ENCODE results near the gene GNS. TPM values are rescaled to one million over a fixed set of nuclear protein-coding genes. Genes with fewer than 3 reads are reported as not detected.

Gene GNS
- total RNA-seq, 4 donors from 2014 or later, result 18.9 to 55.5 (median 35.5) TPM

DNA sequence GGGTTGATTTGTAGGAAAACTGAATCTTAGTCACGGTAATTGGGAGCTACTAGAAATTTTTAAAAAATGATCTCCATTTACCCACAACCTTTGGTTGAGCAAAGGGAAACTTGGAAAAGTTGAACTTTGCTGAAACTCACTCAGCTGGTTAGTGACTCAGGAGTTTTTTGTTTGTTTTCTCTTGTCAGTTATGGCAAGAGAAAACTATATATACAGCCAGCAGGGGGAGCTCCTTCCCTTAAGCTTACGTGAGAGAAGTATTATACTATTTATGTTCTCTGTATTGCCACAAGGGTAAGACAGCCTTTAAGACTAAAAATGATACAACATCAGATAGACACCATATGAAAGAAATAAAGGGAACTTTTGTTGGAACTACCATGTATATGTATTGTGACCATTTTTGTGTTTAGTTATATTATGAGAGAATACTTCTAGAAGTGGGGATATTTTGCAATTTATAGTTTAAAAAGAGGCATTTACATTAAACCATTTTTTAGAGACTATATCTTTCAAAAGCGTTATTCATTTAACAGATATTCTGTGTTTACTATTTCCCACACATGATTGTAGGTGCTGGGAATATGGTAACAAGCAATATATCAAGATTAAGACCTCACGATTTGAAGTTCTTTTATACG, 37.1 kb upstream of the GNS start:
- Histone ChIP-seq H3K36me3 (no peaks in the 10 kb centered on the region), H3K4me1 (peaks cover 0 to 17% (median 0%) of the 10 kb centered on the region in 3 donors), H3K27ac (peak overlapping the region in 1 of 4 donors; percentile 23), H3K27me3 (peaks cover 0 to 13% (median 0%) of the 10 kb centered on the region in 4 donors), H3K9me3 (no peaks in the 10 kb centered on the region), H3K4me3 (no peak overlapping the region)
- no peak for TF ChIP-seq POLR2A (IDR thresholded peaks at IDR 0.05)
- TF ChIP-seq, protein P1, sequence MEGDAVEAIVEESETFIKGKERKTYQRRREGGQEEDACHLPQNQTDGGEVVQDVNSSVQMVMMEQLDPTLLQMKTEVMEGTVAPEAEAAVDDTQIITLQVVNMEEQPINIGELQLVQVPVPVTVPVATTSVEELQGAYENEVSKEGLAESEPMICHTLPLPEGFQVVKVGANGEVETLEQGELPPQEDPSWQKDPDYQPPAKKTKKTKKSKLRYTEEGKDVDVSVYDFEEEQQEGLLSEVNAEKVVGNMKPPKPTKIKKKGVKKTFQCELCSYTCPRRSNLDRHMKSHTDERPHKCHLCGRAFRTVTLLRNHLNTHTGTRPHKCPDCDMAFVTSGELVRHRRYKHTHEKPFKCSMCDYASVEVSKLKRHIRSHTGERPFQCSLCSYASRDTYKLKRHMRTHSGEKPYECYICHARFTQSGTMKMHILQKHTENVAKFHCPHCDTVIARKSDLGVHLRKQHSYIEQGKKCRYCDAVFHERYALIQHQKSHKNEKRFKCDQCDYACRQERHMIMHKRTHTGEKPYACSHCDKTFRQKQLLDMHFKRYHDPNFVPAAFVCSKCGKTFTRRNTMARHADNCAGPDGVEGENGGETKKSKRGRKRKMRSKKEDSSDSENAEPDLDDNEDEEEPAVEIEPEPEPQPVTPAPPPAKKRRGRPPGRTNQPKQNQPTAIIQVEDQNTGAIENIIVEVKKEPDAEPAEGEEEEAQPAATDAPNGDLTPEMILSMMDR (IDR thresholded peaks at IDR 0.05), result peak; percentile 56 to 82 (median 78)
- DNase-seq, result peak; percentile 6
- intact Hi-C loops (cut with DNase I), result no loop called here
- WGBS, 2 donors, result 48% methylated on average over 5 of the region's 5 CpGs

DNA sequence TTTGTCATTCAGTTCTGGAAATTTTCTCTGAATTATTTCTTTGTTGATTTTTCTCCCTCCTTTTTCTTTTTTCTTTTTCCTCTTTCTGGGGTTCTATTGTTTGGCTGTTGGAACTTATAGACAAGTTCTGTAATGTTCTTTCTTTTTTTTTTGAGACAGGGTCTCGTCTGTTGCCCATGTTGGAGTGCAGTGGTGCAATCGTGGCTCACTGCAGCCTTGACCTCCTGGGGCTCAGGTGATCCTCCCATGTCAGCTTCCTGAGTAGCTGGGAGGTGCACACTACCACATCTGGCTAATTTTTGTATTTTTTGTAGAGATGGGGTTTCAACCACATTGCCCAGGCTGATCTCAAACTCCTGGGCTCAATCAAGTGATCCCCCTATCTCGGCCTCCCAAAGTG, 35.1 kb upstream of the GNS start:
- WGBS, 2 donors, result 60 to 73% methylated on average over 3 of the region's 3 CpGs
- peaks cover 0 to 28% (median 0%) of the 10 kb centered on the region in 3 donors for H3K4me1 ChIP-seq
- TF ChIP-seq, protein P1 (IDR thresholded peaks at IDR 0.05), result no peak
- TF ChIP-seq POLR2A (IDR thresholded peaks at IDR 0.05), result no peak
- no peak for DNase-seq
- no peaks in the 10 kb centered on the region for H3K27me3 ChIP-seq
- H3K4me3 ChIP-seq, result no peak overlapping the region
- no peak overlapping the region for H3K27ac ChIP-seq
- H3K36me3 ChIP-seq, result no peaks in the 10 kb centered on the region
- no peaks in the 10 kb centered on the region for H3K9me3 ChIP-seq
- intact Hi-C loops (cut with DNase I), result no loop called here

DNA sequence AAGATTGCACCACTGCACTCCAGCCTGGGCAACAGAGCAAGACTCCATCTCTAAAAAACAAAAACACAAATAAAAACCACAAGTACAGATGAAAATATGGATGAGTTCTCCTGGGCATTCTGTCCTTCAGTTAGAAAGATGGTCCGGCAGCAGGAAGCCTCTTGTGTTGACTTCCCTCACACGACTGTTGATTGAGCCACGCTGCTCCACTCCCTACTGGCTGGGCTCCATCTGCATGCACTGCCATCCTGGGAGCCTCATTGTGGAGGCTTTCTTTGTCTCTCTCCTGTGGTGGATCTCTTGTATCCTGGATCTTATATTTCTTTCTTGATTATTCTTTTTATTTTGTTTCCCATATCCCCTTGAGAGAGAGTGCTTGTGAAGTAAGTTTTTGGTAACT, 34.4 kb upstream of the GNS start:
- H3K4me1 ChIP-seq, result peaks cover 0 to 28% (median 0%) of the 10 kb centered on the region in 3 donors
- H3K27ac ChIP-seq, result no peak overlapping the region
- no peaks in the 10 kb centered on the region for H3K9me3 ChIP-seq
- no peaks in the 10 kb centered on the region for H3K27me3 ChIP-seq
- 68 to 72% methylated on average over 3 of the region's 3 CpGs for WGBS, 2 donors
- intact Hi-C loops (cut with DNase I), result no loop called here
- DNase-seq, result no peak
- no peaks in the 10 kb centered on the region for H3K36me3 ChIP-seq
- no peak overlapping the region for H3K4me3 ChIP-seq
- TF ChIP-seq, protein P1 (IDR thresholded peaks at IDR 0.05), result no peak
- TF ChIP-seq POLR2A (IDR thresholded peaks at IDR 0.05), result no peak

DNA sequence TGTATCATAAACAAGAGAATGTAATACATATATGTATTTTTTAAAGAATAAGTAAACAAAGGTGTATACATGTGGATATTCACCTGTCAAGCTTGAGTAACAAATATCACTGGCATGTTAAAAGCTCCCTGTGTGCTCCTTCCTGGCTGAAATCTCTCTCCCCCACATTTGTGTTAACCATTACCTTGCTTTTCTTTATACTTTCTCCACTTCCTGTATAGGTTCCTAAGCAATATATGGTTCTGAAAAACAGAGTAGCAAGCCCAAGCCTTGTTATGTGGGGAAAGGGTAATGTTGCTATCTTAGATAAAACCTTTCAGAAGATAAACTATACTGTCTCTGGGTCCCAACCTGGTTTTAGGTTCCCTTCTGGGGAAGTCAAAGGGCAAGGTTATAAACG, 32.9 kb upstream of the GNS start:
- Histone ChIP-seq H3K27ac (no peak overlapping the region), H3K36me3 (no peaks in the 10 kb centered on the region), H3K27me3 (no peaks in the 10 kb centered on the region), H3K9me3 (no peaks in the 10 kb centered on the region), H3K4me3 (no peak overlapping the region), H3K4me1 (peaks cover 0 to 26% (median 0%) of the 10 kb centered on the region in 3 donors)
- intact Hi-C loops (cut with DNase I), result no loop called here
- no peak for TF ChIP-seq POLR2A (IDR thresholded peaks at IDR 0.05)
- TF ChIP-seq, protein P1 (IDR thresholded peaks at IDR 0.05), result no peak
- WGBS, 2 donors, result 65 to 76% methylated on average over 1 of the region's 1 CpG
- no peak for DNase-seq

DNA sequence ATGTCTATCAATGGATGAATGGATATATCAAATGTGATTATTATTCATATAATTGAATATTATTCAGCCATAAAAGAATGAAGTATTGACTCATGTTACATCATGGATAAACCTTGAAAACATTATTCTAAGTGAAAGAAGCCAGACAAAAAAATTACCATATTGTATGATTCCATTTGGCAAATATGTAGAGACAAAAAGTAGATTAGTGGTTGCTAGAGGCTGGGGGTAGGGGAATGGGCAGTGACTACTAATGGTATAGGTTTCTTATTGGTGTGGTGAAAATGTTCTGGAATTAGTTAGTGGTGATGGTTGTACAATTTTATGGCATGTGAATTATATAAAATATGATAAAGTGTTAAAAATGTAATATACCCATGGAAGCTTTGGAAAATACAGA, 31.8 kb upstream of the GNS start:
- DNase-seq, result no peak
- H3K36me3 ChIP-seq, result no peaks in the 10 kb centered on the region
- intact Hi-C loops (cut with DNase I), result no loop called here
- no peak overlapping the region for H3K27ac ChIP-seq
- peaks cover 0 to 16% (median 0%) of the 10 kb centered on the region in 3 donors for H3K4me1 ChIP-seq
- TF ChIP-seq POLR2A (IDR thresholded peaks at IDR 0.05), result no peak
- TF ChIP-seq, protein P1 (IDR thresholded peaks at IDR 0.05), result no peak
- peaks cover 0 to 7% (median 0%) of the 10 kb centered on the region in 4 donors for H3K27me3 ChIP-seq
- no peak overlapping the region for H3K4me3 ChIP-seq
- H3K9me3 ChIP-seq, result no peaks in the 10 kb centered on the region

Measured in esophagus squamous epithelium (tissue), 5 donors.